Forelimb muscle (tissue), 1 donor: ENCODE measurements around the gene BAG2. TPM values are rescaled to one million over a fixed set of nuclear protein-coding genes. Genes with fewer than 3 reads are reported as not detected.

ENCODE experiments used
- DNase-seq: peaks from one replicate; pipeline ENCODE4 v3.0.0-alpha.2; 2013; ENCODE audit warnings: low read depth
- polyA plus RNA-seq: library from polyadenylated mRNA; unstranded; fragments of 120-200 nt; gene quantifications from one replicate; pipeline ENCODE4 v1.2.1, GENCODE V29; 2013; ENCODE audit not compliant: insufficient read length

BAG2 gene
- polyA plus RNA-seq: 11.0 TPM

DNA sequence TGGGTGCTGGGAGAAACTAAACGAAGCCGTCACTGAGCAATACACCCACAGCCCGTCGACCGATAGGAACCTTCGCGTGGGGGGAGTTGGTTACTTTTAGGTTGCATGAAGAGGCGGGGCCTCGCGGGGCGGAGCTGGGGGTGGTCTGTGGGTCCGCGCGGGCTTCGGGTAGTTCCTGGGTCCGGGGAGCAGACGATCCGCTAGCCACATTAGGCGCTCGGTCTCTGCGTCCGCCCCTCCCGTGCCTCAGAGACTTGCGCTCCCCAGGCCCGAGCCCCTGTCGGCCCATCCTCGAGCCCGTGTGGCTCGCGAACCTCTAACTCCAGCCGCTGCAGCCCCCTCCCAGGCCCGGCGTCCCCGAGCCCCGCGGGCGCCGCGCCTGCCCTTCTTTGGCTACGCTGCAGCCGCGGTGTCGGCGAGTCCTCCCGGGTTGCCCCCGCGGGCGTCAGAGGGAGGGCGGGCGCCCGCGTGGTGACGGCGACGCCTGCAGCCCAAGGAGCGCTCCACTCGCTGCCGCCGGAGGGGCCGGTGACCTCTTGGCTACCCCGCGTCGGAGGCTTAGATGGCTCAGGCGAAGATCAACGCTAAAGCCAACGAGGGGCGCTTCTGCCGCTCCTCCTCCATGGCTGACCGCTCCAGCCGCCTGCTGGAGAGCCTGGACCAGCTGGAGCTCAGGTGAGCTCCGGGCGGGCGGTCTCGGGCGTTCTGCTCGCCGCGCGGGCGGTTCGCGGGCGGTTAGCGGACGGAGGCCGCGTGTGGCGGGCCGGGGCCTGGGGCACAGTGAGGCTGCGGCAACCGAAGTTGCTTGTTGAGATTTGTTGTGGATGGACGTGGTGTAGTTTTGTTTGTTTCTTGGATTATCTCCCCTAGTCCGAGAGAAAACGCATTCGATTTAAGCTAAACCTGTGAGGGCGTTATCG lies at the start of gene BAG2:
Gene BAG2 (plus strand): TSS at position 191 of the 920 bp plus-strand sequence. CDS start 372 bp downstream, at position 563.
- DNase-seq: no peak

DNA sequence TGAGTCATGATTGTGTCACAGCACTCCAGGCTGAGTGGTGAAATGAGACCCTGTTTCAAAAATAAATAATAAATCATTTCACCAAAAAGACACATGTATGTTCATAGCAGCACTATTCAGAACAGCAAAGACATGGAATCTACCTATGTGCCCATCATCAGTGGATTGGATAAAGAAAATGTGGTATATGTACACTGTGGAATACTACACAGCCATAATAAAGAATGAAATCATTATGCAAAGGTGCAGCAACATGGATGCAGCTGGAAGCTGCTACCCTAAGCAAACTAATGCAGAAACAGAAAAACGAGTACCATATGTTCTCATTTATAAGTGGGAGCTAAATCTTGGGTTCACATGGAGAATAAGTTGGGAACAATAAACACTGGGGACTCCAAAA lies 49.0 kb upstream of the BAG2 start:
- DNase-seq: no peak

DNA sequence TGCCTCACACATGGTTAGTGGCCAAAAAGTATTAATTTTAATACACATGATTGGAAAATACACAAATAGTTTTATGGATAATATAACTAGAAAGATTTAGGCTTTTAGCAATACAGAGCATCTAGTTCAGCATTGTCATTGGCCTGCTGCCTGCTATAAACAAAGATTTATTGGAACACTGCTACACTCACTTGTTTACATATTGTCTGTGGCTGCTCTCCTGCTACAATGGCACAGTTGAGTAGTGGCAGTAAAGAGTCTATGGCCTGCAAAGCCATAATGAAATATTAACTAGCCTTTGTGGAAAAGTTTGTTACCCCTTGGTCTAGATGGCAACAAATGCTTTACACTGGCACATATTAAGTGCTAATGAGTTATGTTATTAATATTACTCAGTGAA lies 44.4 kb upstream of the BAG2 start:
- no peak for DNase-seq

DNA sequence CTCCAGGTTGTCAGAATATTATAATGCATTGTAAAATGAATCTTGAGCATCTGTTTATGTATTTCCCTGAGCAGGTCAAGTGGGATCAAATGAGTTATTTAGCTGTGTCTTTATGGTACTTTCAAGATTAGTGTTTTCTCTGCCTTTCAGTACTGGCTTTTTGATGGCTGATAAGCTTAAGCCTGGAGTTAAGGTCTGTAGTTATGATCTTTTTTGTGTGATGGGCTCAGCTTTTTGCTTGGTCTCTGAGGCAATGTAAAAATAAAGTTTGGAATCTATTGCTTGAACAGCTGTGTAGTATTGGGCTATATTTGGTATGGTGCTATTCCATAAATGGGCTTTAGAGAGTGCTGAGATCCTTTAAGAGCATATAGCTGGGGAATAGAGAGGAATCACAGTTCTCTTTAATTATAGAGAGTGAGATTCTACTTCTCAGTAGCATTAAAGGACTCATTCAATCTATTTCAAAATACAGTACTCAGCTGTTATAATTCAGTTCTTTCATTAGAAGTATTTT lies 41.4 kb upstream of the BAG2 start:
- DNase-seq: no peak

DNA sequence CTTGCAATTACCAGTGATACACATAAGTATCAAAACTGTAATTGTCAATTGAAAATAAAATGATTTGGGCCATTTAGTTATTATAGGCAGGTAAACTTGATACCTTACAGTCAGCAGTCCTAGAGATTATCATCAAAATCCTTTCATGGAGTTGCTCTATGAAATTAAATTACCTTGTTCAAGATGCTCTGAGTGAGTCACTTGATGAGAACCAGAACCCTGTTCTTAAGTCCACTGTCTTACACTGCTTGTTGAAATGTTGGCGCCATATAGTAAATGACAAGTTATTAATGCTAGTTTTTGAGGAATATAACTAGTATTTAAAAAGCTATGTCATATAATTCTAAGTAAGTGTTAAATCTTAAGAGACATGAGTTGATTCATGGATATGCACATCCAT lies 37.2 kb upstream of the BAG2 start:
- no peak for DNase-seq

DNA sequence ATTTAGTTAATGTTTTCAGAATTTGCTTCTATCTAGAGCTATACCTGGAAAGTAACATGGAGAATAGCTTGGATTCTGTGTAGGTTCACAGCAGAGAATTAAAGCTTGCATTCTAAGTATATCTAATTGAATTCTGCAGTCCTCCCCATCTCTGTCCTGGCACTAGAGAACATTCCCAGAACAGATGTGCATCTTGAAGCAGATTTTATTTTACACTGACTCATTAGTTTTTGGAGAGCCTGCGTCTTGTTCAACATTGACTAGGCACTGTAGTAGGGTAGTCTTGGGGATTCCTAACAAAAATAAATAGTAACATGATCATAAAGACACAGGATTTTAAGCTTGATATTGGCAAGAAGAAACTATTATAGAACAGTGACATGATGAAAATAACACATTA lies 36.2 kb upstream of the BAG2 start:
- no peak for DNase-seq

DNA sequence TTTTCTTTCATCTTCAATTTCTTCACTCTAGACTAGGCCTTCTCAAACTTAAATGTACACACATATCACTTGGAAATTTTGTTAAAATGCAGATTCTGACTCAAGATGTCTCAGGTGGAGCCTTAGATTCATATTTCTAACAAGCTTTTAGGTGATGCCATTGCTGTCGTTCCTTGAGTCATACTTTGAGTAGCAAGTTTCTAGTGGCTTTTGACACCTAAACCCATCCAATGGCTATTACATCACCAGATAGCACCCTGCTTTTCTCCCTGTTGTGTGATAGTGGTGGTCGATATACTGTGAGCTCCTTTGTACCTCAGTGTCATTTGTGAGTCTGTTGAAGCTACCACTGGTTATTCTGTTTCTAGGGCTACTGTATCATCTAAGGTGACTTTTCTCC lies 34.8 kb upstream of the BAG2 start:
- no peak for DNase-seq

DNA sequence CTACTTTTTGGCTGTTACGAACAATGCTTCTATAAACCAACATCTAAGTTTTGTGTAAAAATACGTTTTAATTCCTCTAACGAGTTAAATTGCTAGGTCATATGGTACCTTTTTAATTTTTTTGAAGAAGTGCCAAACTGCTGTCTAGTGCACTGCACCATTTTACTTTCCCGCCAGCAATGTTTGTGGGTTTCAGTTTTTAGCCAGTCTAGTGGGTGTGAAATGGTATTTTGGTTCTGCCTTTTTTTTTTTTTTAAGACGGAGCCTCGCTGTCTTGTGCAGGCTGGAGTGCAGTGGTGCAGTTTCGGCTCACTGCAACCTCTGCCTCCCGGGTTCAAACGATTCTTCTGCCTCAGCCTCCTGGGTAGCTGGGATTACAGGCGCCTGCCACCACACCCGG lies 34.1 kb upstream of the BAG2 start:
- DNase-seq: no peak

DNA sequence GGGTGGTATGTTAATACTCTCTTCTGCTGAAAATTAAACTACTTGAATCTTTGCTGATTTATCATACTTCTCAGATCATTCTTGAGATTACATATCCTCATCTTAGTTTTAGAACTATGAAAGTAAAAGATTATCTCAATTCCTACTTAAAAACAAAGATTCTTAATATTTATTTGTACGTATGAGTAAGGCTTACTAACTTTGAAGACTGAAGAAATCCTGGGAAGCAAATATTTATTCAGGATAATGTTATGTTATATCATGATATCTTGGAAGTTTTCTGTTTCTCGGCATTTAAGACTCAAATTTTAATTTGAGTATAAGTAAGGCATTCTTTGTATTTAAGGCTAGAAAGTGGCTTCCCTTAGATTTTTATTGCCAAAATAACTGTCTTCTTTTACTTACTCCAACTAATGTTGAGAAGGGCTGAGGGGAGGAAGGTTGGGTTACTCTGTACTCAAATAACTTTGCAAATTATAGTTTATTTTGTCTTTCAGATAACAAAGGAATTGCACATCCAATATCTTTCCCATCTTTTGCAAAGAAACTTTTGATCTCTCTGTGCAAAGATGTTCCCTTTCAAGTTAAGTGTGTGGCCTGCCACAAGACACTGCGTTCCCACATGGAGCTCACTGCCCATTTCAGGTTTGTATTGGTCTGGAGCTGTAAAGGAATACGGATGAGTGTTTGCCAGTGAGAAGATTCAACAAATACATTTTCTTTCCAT lies 30.5 kb upstream of the BAG2 start:
- no peak for DNase-seq

DNA sequence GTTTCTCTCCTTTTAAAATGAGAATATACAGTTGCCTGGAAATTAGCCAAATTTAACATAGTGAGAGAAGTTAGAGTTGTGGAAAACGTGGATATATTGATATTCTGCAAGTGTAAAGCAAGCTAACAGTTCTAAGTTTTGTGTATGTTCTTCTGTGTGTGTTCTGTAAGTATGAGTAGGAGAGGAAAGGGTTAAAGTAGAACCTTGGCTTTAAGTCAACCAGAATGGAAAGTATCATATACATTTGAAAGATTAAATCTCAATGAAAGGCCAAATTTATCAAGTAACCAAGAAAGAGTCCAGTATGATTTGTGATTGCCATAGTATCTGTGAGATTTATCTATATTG lies 30.0 kb upstream of the BAG2 start:
- DNase-seq: no peak

DNA sequence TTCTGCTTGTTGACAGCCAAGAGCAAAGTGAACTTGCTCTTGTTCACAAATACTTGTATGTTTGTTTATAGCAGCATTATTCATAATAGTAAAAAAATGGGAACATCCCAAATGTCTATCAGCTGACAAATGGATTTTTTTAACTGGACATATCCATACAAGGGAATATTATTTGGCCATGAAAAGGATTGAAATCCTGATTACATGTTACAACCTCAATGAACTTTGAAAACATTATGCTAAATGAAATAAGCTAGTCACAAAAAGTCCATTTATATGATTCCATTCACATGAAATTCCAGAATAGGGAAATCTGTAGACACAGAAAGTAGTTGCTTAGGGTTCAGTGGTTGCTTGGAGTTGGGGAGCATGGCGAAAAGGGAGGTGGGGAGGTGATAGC lies 28.4 kb upstream of the BAG2 start:
- DNase-seq: no peak

DNA sequence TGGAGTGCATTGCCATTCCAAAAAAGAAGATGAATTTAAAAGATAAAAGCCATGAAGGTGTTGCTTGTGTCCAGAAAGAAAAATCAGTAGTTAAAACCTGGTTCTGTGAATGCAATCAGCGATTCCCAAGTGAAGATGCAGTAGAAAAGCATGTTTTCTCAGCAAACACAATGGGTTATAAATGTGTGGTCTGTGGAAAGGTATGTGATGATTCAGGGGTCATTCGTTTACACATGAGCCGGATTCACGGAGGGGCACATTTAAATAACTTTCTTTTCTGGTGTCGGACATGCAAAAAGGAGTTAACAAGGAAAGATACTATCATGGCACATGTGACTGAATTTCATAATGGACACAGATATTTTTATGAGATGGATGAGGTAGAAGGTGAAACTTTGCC lies 24.7 kb upstream of the BAG2 start:
- no peak for DNase-seq

DNA sequence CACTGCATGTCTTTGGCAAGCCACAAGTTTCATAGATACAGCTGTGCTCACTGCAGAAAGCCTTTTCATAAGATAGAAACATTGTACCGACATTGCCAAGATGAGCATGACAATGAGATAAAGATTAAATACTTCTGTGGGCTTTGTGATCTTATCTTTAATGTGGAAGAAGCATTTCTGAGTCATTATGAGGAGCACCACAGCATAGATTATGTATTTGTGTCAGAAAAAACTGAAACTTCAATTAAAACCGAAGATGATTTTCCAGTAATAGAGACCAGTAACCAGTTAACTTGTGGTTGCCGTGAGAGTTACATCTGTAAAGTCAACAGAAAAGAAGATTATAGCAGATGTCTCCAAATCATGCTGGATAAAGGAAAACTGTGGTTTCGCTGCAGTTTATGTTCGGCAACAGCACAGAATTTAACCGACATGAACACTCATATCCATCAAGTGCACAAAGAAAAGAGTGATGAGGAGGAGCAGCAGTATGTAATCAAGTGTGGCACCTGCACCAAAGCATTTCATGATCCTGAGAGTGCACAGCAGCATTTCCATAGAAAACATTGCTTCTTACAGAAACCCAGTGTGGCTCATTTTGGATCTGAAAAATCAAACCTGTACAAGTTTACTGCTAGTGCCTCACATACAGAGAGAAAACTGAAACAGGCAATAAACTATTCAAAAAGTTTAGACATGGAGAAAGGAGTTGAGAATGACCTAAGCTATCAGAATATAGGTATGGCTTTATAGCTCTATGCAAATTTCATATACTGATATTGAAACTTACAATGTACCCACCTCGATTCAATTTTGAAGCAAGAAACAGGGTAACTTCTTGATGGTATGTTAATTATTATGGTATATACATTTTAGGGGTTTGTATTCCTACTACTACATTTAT lies 23.9 kb upstream of the BAG2 start:
- DNase-seq: no peak

DNA sequence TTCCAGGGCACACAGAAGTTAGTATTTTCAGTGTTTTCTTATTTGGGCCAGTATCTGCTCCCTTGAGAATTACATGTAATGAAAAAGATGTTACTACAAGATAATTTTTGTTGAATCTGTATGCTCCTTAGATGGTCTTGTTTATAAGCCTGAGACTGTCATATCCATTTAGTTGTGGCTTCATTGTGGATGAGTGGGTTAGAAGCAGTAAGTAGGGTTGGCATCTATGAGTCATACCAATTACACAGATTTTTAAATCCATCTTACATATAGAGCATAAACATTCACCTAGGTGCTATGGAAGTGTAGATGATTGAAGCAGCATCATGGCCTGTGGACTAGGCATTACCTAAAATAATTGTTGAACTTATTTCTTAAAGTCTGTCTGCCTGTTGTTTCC lies 13.5 kb upstream of the BAG2 start:
- no peak for DNase-seq

DNA sequence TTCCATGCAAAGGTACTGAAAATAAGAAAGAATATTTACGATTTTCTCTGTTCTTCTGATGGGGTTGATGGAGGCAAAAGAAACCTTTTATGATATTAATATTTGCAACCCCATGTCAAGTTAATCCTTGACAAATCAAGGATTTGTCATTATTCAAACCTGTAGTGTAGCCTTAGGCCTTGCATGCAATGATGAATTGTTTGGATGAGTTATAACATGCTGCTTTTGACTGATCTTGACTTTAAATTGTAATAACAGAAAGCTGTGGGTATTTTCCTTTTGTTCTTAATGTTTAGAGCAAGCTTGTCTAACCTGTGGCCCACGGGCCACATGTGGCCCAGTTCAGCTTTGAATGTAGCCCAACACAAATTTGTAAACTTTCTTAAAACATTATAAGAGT lies 13.0 kb upstream of the BAG2 start:
- no peak for DNase-seq

DNA sequence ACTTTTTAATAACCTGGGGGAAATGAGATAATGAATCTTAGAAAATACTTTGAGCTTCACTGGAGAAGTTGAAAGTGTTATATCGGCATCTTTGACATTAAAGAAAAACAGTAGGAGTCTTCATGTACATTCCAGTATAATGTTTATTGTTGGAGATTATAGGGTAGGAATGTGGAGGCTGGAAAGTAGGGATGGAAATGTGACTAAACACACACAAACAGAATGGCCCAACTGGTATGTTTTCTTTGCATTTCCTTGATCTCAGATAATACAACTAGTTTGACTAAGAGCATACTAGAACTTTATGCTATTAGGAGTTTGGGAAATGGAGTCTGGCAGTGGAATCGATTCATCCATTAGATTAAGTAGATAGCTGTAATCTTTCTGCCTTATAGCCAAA lies 10.1 kb upstream of the BAG2 start:
- no peak for DNase-seq

DNA sequence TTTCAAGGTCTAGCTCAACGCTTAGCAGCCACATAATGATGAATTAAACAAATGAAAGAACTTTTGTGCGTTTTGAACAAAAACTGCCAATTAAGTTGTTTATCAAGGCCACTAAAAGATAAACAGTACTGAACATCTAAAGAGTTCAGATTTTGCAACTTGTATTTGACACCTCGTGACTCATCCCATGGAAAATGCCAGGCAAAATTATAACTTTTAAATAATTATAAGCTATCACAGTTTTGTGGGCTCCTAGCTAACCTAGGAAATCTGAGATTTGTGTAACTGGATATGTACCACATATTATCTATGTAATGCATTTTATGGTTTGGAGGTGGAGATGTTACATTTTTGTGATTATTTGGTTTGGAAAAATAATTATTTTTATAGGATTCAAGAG lies 9.6 kb upstream of the BAG2 start:
- no peak for DNase-seq

DNA sequence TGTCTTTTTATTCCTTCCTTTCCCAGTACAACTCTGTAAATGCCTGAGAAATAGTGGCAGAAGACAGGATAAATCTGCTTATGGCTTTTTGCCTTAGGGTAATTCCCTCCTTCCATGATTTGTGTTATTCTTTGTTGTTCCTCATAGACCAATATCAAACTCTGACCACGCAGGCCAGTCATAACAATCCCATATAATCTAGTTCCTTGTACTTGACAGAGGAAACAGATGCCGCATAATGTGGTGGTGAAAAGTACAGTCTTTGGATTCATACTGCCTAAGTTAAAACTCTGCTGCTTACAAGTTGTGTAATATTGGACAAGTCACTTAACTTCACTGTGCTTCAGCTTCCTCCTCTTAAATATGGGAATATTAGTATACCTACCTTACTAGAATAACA lies 8.2 kb upstream of the BAG2 start:
- no peak for DNase-seq

DNA sequence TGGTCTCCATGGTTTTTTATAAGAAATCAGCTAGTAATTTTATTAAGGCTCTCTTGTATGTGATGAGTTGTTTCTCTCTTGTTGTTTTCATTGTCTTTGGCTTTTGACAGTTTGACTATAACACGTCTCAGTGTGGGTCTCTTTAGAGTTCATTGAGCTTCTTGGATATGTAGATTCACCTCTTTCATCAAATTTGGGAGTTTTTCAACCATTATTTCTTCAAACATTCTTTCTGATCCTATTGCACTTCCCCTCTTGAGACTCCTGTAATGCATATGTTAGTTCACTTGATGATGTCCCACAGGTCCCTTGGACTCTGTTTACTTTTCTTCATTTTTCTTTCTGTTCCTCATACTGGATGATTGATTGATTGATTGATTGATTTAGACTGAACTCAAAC lies 7.0 kb upstream of the BAG2 start:
- DNase-seq: no peak

DNA sequence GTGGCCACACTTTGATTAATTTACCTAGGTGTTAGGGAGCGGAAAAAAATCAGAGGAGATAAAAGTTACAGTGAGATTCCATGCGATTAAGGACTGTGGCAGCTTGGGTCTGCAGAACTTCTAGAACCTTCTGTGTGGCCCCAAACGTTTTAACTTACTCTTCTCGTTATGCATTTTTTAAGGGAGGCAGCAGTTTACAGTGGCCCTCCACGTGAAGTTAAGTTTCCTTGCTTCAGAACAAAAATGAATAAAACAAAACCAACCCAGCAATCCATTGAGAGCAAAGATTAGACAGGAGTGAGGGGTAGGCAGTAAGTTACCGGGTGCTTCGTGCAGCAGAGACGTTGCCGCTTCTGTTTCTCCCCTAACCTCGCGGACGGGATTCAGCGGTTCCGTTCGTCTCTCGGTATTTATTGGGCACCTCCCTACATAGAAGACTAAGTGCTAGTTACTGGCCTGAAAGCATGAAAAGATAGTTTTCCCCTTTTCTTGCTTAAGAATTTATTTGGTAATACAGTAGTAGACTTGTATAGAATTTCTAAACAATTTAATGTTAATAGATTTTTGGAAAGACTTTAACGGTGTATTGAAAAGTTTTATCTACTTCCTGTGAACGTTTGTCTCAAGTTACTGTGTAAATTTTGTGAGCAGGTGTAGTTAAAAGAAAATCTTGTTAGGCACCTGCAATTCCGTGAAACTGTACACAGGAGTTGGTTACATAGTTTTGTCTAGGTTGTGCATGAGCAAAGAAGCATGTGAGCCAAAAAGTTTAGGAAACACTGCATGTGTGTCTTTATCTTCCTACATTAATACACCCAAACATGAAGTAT lies 1.1 kb downstream of the BAG2 start:
- no peak for DNase-seq

DNA sequence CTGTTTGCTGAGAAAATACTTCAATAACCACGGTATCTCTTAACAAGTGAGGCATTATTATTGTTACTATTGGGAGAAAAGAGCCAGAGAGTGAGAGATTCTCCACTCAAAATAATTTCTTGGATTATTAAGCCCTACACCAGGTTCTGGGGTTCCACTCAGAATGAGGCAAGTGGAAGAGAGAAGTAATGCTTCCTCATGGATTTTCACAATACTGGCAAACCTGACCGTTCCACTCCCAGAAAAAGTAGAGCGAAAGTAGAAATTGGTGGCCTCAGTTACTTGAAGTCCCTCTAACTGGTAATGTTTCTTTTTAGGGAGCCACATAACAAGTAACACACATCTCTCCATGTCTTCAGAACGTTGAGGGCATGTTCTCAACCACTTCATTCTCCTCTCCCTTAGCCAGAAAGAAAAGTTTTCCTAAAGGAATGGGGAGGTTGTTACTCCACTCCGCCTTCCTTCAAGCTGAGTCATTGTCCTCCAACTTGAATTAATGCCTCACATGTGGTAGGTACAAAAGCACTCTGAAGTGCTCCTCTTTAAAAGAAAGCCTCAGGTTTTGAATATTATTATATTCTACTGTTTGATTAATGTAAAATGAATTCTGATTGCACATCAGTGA lies 1.9 kb downstream of the BAG2 start:
- DNase-seq: no peak
